AG09309 (cell line): Measurements from ENCODE around the gene DHX32.
"Not testable (repeated sequence)": the region's sequence is repeated elsewhere in the genome, so short reads cannot be mapped to it uniquely, and the experiment has no call there.

Experiments used
- DNase-seq: peaks from one replicate; pipeline ENCODE4 v3.0.0-alpha.2; 2010; ENCODE audit warnings: low read depth
- H3K4me3 ChIP-seq: 2 replicates; pipeline ENCODE4 v1.5.1; 2011; ENCODE audit warnings: mild to moderate bottlenecking, low read depth, low read length, moderate library complexity; ENCODE audit not compliant: control insufficient read depth
- CTCF ChIP-seq: IDR thresholded peaks from 2 replicates; pipeline ENCODE4 v1.5.1; 2011; ENCODE audit warnings: mild to moderate bottlenecking, low read depth, low read length, inconsistent platforms; ENCODE audit not compliant: insufficient read depth, control insufficient read depth; ENCODE audit errors: missing control alignments

DHX32 gene

GRCh38 chr10:125916977-125917376 is 35.9 kb upstream of the DHX32 start:
- no peak for TF ChIP-seq CTCF
- no peak for DNase-seq
- no peak overlapping the region for H3K4me3 ChIP-seq

GRCh38 chr10:125913277-125913676 is 32.2 kb upstream of the DHX32 start:
- DNase-seq, H3K4me3 ChIP-seq: not testable (repeated sequence)

GRCh38 chr10:125911990-125912389 is 30.9 kb upstream of the DHX32 start:
- H3K4me3 ChIP-seq, result no peak overlapping the region
- TF ChIP-seq CTCF, result no peak
- DNase-seq, result no peak

GRCh38 chr10:125911145-125911544 is 30.1 kb upstream of the DHX32 start:
- no peak for DNase-seq
- no peak overlapping the region for H3K4me3 ChIP-seq
- TF ChIP-seq CTCF, result no peak

GRCh38 chr10:125909491-125909890 is 28.4 kb upstream of the DHX32 start:
- not testable (repeated sequence) for H3K4me3 ChIP-seq, DNase-seq

- not testable (repeated sequence) for DNase-seq, H3K4me3 ChIP-seq
These were observed 27.7 kb upstream of the DHX32 start for GRCh38 chr10:125908813-125909212.

- DNase-seq, result not testable (repeated sequence)
These were observed 26.5 kb upstream of the DHX32 start for GRCh38 chr10:125907598-125907997.

GRCh38 chr10:125905069-125905994 is 24.2 kb upstream of the DHX32 start:
- not testable (repeated sequence) for H3K4me3 ChIP-seq, DNase-seq

More at GRCh38 chr10:125907598-125907997, 26.5 kb upstream of the DHX32 start:
- H3K4me3 ChIP-seq, result not testable (repeated sequence)

GRCh38 chr10:125903135-125903640 is 22.1 kb upstream of the DHX32 start:
- H3K4me3 ChIP-seq, DNase-seq: not testable (repeated sequence)

- not testable (repeated sequence) for DNase-seq, H3K4me3 ChIP-seq
These were observed 19.9 kb upstream of the DHX32 start for GRCh38 chr10:125900963-125901362.

GRCh38 chr10:125897317-125897716 is 16.2 kb upstream of the DHX32 start:
- DNase-seq, H3K4me3 ChIP-seq: not testable (repeated sequence)

- DNase-seq, result peak; percentile 45
- H3K4me3 ChIP-seq, result peak within 1 kb of the TSS; percentile 69
These were observed 15.2 kb upstream of the DHX32 start, which contains the start of gene FANK1 for GRCh38 chr10:125896088-125896934. TSS of gene FANK1 (plus strand) at chr10:125896564. CDS start at chr10:125896643, 79 bp downstream.

GRCh38 chr10:125895130-125896087 is 14.3 kb upstream of the DHX32 start:
- peak overlapping the region; percentile 69 for H3K4me3 ChIP-seq
- DNase-seq, result not testable (repeated sequence)
